ENCODE data around the gene NF1.

The NF1 gene

GRCh38 chr17:31126318-31126717 is 31.5 kb downstream of the NF1 start:
- no peak overlapping the region for H3K4me3 ChIP-seq (ENCODE audit: low read depth, low read length)
- no peak for DNase-seq (ENCODE audit: low read depth)
- TF ChIP-seq POLR2A (IDR thresholded peaks at IDR 0.05; ENCODE audit: extremely low read depth, insufficient read length), result no peak
- TF ChIP-seq MAX (IDR thresholded peaks at IDR 0.05; ENCODE audit: low read depth, low read length), result no peak
- TF ChIP-seq MYC (IDR thresholded peaks at IDR 0.05; ENCODE audit: low read depth, low read length), result no peak
- TF ChIP-seq CTCF (IDR thresholded peaks at IDR 0.05; ENCODE audit: low read depth, low read length), result no peak

GRCh38 chr17:31128241-31128640 is 33.5 kb downstream of the NF1 start:
- DNase-seq (ENCODE audit: low read depth), result no peak
- TF ChIP-seq MAX (IDR thresholded peaks at IDR 0.05; ENCODE audit: low read depth, low read length) (no peak), MYC (IDR thresholded peaks at IDR 0.05; ENCODE audit: low read depth, low read length) (no peak), POLR2A (IDR thresholded peaks at IDR 0.05; ENCODE audit: extremely low read depth, insufficient read length) (no peak), CTCF (IDR thresholded peaks at IDR 0.05; ENCODE audit: low read depth, low read length) (no peak)
- no peak overlapping the region for H3K4me3 ChIP-seq (ENCODE audit: low read depth, low read length)

GRCh38 chr17:31130286-31131224 is 35.8 kb downstream of the NF1 start:
- no peak for DNase-seq (ENCODE audit: low read depth)

GRCh38 chr17:31131299-31131698 is 36.5 kb downstream of the NF1 start:
- no peak overlapping the region for H3K4me3 ChIP-seq (ENCODE audit: low read depth, low read length)
- DNase-seq (ENCODE audit: low read depth), result no peak
- TF ChIP-seq MAX (IDR thresholded peaks at IDR 0.05; ENCODE audit: low read depth, low read length) (no peak), CTCF (IDR thresholded peaks at IDR 0.05; ENCODE audit: low read depth, low read length) (no peak), MYC (IDR thresholded peaks at IDR 0.05; ENCODE audit: low read depth, low read length) (no peak), POLR2A (IDR thresholded peaks at IDR 0.05; ENCODE audit: extremely low read depth, insufficient read length) (no peak)

More at GRCh38 chr17:31130286-31131224, 35.8 kb downstream of the NF1 start:
- no peak overlapping the region for H3K4me3 ChIP-seq (ENCODE audit: low read depth, low read length)
- no peak for TF ChIP-seq MAX (IDR thresholded peaks at IDR 0.05; ENCODE audit: low read depth, low read length)
- no peak for TF ChIP-seq CTCF (IDR thresholded peaks at IDR 0.05; ENCODE audit: low read depth, low read length)
- no peak for TF ChIP-seq POLR2A (IDR thresholded peaks at IDR 0.05; ENCODE audit: extremely low read depth, insufficient read length)

GRCh38 chr17:31132977-31133376 is 38.2 kb downstream of the NF1 start:
- H3K4me3 ChIP-seq (ENCODE audit: low read depth, low read length), result no peak overlapping the region
- TF ChIP-seq CTCF (IDR thresholded peaks at IDR 0.05; ENCODE audit: low read depth, low read length) (no peak), MYC (IDR thresholded peaks at IDR 0.05; ENCODE audit: low read depth, low read length) (no peak), POLR2A (IDR thresholded peaks at IDR 0.05; ENCODE audit: extremely low read depth, insufficient read length) (no peak), MAX (IDR thresholded peaks at IDR 0.05; ENCODE audit: low read depth, low read length) (no peak)
- no peak for DNase-seq (ENCODE audit: low read depth)

Data from NB4 (cell line).